ENCODE measurements around the gene SLC8A2.

SLC8A2 gene

DNA sequence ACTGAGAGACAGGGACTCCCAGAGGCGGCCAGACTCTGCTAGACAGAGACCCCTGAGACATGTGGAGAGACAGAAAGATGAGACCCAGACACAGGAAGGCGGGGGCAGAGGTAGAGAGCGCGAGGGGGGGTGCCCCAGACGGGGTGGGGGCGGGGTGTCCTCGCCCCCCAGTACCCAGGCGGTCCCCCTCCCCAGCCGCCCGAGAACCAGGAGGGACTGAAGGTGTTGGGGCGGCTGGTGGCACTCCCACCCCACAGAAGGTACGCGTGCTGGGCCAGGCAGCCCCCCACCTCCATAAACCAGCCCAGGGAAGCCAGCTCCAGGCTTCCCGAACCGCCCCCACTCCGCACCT lies 336 bp downstream of the SLC8A2 start:
- Histone ChIP-seq H3K4me1 (ENCODE audit: low read depth, poor library complexity, severe bottlenecking) (peaks cover 4% of the 10 kb centered on the region), H3K27ac (no peak overlapping the region), H3K27me3 (ENCODE audit: insufficient read depth, low read depth) (peaks cover 83% of the 10 kb centered on the region), H3K4me2 (no peak overlapping the region), H3K36me3 (ENCODE audit: insufficient read depth) (no peaks in the 10 kb centered on the region), H2AFZ (ENCODE audit: low read depth) (no peak overlapping the region), H3K9ac (no peak overlapping the region), H3K79me2 (ENCODE audit: insufficient read depth, low read depth) (no peaks in the 10 kb centered on the region), H3K4me3 (IDR thresholded peaks at IDR 0.05; ENCODE audit: insufficient read depth, low read depth, low read length) (no peak overlapping the region), H4K20me1 (ENCODE audit: insufficient read depth) (no peaks in the 10 kb centered on the region)
- TF ChIP-seq, protein P1, sequence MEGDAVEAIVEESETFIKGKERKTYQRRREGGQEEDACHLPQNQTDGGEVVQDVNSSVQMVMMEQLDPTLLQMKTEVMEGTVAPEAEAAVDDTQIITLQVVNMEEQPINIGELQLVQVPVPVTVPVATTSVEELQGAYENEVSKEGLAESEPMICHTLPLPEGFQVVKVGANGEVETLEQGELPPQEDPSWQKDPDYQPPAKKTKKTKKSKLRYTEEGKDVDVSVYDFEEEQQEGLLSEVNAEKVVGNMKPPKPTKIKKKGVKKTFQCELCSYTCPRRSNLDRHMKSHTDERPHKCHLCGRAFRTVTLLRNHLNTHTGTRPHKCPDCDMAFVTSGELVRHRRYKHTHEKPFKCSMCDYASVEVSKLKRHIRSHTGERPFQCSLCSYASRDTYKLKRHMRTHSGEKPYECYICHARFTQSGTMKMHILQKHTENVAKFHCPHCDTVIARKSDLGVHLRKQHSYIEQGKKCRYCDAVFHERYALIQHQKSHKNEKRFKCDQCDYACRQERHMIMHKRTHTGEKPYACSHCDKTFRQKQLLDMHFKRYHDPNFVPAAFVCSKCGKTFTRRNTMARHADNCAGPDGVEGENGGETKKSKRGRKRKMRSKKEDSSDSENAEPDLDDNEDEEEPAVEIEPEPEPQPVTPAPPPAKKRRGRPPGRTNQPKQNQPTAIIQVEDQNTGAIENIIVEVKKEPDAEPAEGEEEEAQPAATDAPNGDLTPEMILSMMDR (conservative IDR thresholded peaks at IDR 0.05; ENCODE audit: low read depth, low read length) = no peak

DNA sequence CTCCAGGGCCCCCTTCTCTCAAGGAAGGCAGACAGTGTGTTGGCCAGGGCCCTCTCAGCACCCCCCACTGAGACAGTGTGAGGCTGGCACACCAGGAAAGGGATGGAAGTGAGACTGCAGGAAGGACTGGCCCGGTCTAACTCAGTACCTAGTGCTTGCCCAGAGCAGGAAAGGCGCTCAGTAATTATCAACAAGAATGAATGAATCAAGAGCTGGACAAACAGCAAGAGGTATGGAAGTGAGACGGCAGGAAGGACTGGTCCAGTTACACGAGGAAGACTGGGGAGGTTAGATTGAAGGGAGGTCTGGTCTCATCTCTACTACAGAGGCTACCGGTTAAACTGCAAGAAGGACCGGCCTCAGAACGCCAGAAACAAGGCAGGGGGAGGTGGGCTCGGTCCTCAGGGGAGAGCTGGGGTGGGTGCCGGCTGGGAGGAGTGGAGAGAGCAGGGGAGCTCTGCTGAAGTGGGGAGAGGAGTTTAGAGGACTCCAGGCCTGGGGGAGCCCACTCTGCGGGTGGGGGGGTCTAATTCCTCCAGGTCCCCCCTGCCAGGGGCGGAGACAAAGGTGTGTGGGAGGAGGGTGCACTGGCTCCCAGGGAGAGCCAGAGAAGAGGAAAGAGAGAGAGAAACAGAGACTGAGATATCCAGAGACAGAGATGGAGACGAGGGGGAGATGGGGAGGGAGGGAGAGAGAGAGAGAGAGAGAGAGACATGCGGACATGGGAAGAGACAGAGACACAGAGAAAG lies 1.1 kb downstream of the SLC8A2 start:
- H3K27me3 ChIP-seq (ENCODE audit: insufficient read depth, low read depth) = peaks cover 84% of the 10 kb centered on the region
- H3K9ac ChIP-seq = no peak overlapping the region
- no peak overlapping the region for H3K27ac ChIP-seq
- no peak overlapping the region for H2AFZ ChIP-seq (ENCODE audit: low read depth)
- no peak overlapping the region for H3K4me3 ChIP-seq (IDR thresholded peaks at IDR 0.05; ENCODE audit: insufficient read depth, low read depth, low read length)
- no peaks in the 10 kb centered on the region for H4K20me1 ChIP-seq (ENCODE audit: insufficient read depth)
- no peak overlapping the region for H3K4me2 ChIP-seq
- TF ChIP-seq, protein P1 (conservative IDR thresholded peaks at IDR 0.05; ENCODE audit: low read depth, low read length) = no peak
- peaks cover 4% of the 10 kb centered on the region for H3K4me1 ChIP-seq (ENCODE audit: low read depth, poor library complexity, severe bottlenecking)
- H3K79me2 ChIP-seq (ENCODE audit: insufficient read depth, low read depth) = no peaks in the 10 kb centered on the region
- no peaks in the 10 kb centered on the region for H3K36me3 ChIP-seq (ENCODE audit: insufficient read depth)

DNA sequence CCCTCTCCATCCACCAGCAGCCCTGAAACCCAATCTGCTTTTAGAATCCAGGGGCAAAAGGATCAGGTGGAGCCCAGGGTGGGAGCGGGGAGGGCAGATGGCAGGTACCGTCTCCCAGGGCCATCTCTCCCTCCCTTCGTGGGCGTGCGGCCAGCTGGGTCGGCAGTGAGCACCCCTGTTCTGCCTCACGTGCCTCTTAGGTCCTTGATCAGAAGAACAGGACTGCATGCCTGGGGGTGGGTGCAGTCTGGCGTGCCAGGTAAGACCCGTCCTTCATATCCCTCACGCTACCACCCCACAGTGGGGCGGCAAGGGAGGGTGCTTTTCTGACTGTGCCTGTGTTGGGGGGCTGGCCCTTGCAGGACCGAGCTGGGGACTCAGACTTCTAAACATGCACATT lies 2.0 kb downstream of the SLC8A2 start:
- Histone ChIP-seq H3K27me3 (ENCODE audit: insufficient read depth, low read depth) (peaks cover 87% of the 10 kb centered on the region), H3K27ac (no peak overlapping the region), H3K9ac (no peak overlapping the region), H3K36me3 (ENCODE audit: insufficient read depth) (no peaks in the 10 kb centered on the region), H3K4me1 (ENCODE audit: low read depth, poor library complexity, severe bottlenecking) (peaks cover 4% of the 10 kb centered on the region), H3K79me2 (ENCODE audit: insufficient read depth, low read depth) (no peaks in the 10 kb centered on the region), H4K20me1 (ENCODE audit: insufficient read depth) (no peaks in the 10 kb centered on the region), H3K4me2 (no peak overlapping the region), H2AFZ (ENCODE audit: low read depth) (no peak overlapping the region), H3K4me3 (IDR thresholded peaks at IDR 0.05; ENCODE audit: insufficient read depth, low read depth, low read length) (no peak overlapping the region)
- TF ChIP-seq, protein P1 (conservative IDR thresholded peaks at IDR 0.05; ENCODE audit: low read depth, low read length) = no peak

DNA sequence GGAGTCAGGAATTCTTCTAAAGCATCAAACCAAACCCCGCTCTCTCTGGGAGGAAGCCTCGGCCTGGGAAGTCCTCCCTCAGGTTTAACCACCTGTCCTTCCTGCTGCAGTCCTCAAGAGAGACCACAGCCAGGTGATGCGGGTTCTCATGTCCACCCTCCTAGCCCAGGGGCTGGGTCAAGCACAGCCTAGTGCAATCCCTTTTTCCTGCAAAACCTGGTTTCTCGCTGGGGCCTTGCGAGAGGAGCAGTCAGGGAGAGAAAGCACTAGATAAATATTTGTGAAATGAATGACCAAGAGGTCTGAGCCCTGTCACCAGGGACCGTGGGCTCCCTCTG lies 2.4 kb downstream of the SLC8A2 start:
- TF ChIP-seq, protein P1 (conservative IDR thresholded peaks at IDR 0.05; ENCODE audit: low read depth, low read length) = no peak
- no peaks in the 10 kb centered on the region for H4K20me1 ChIP-seq (ENCODE audit: insufficient read depth)
- H3K36me3 ChIP-seq (ENCODE audit: insufficient read depth) = no peaks in the 10 kb centered on the region
- peaks cover 4% of the 10 kb centered on the region for H3K4me1 ChIP-seq (ENCODE audit: low read depth, poor library complexity, severe bottlenecking)
- H3K4me3 ChIP-seq (IDR thresholded peaks at IDR 0.05; ENCODE audit: insufficient read depth, low read depth, low read length) = no peak overlapping the region
- no peak overlapping the region for H3K4me2 ChIP-seq
- H3K27ac ChIP-seq = no peak overlapping the region
- H3K79me2 ChIP-seq (ENCODE audit: insufficient read depth, low read depth) = no peaks in the 10 kb centered on the region
- H3K9ac ChIP-seq = no peak overlapping the region
- H3K27me3 ChIP-seq (ENCODE audit: insufficient read depth, low read depth) = peaks cover 88% of the 10 kb centered on the region
- H2AFZ ChIP-seq (ENCODE audit: low read depth) = no peak overlapping the region
